ENCODE measurements around the gene PPP1R12B. TPM values are rescaled to one million over a fixed set of nuclear protein-coding genes. Genes with fewer than 3 reads are reported as not detected.
"Not testable (repeated sequence)": the region's sequence is repeated elsewhere in the genome, so short reads cannot be mapped to it uniquely, and the experiment has no call there.

The PPP1R12B gene
- total RNA-seq, 1 experiment from 2014 or later = 13.1 TPM

GRCh38 chr1:202422709-202423108, 74.2 kb downstream of the PPP1R12B start:
- POLR2A ChIA-PET; H3K36me3 ChIP-seq (ENCODE audit: control insufficient read depth, insufficient read depth, low read length); H3K9me3 ChIP-seq (ENCODE audit: control insufficient read depth, insufficient read depth, low read depth, low read length): not testable (repeated sequence)

GRCh38 chr1:202424260-202424659, 75.8 kb downstream of the PPP1R12B start:
- not testable (repeated sequence) for H3K27me3 ChIP-seq (ENCODE audit: control insufficient read depth, insufficient read depth, low read length)
- POLR2A ChIA-PET = interaction anchor here (0.6 kb wide), 1 partner anchor 403 kb away, joined by 4 read pairs; no protein-coding TSS in a partner anchor

More at GRCh38 chr1:202422709-202423108, 74.2 kb downstream of the PPP1R12B start:
- H3K27me3 ChIP-seq (ENCODE audit: control insufficient read depth, insufficient read depth, low read length); DNase-seq (ENCODE audit: low read depth, low spot score); in situ Hi-C loops (cut with HindIII; ENCODE audit: low pct_unique_long_range_greater_than_20kb, low sequenced_read_pairs); BruUV-seq (replicated peaks); intact Hi-C loops (cut with micrococcal nuclease; ENCODE audit: unreplicated experiment); CTCF ChIA-PET; ATAC-seq; H3K27ac ChIP-seq (ENCODE audit: low read length); H3K4me1 ChIP-seq (ENCODE audit: control insufficient read depth, insufficient read depth, low read length); H3K4me3 ChIP-seq (ENCODE audit: low read depth in 2 of 2, low read length in 2 of 2): not testable (repeated sequence)

GRCh38 chr1:202430111-202430510, 81.6 kb downstream of the PPP1R12B start:
- H3K4me1 ChIP-seq (ENCODE audit: control insufficient read depth, insufficient read depth, low read length); in situ Hi-C loops (cut with HindIII; ENCODE audit: low pct_unique_long_range_greater_than_20kb, low sequenced_read_pairs); CTCF ChIA-PET; intact Hi-C loops (cut with micrococcal nuclease; ENCODE audit: unreplicated experiment); H3K4me3 ChIP-seq (ENCODE audit: low read depth in 2 of 2, low read length in 2 of 2); H3K9me3 ChIP-seq (ENCODE audit: control insufficient read depth, insufficient read depth, low read depth, low read length); ATAC-seq; DNase-seq (ENCODE audit: low read depth, low spot score); BruUV-seq (replicated peaks); H3K27ac ChIP-seq (ENCODE audit: low read length); POLR2A ChIA-PET; H3K36me3 ChIP-seq (ENCODE audit: control insufficient read depth, insufficient read depth, low read length); H3K27me3 ChIP-seq (ENCODE audit: control insufficient read depth, insufficient read depth, low read length): not testable (repeated sequence)

More at GRCh38 chr1:202424260-202424659, 75.8 kb downstream of the PPP1R12B start:
- in situ Hi-C loops (cut with HindIII; ENCODE audit: low pct_unique_long_range_greater_than_20kb, low sequenced_read_pairs); H3K4me3 ChIP-seq (ENCODE audit: low read depth in 2 of 2, low read length in 2 of 2); DNase-seq (ENCODE audit: low read depth, low spot score); H3K27ac ChIP-seq (ENCODE audit: low read length); intact Hi-C loops (cut with micrococcal nuclease; ENCODE audit: unreplicated experiment); ATAC-seq; BruUV-seq (replicated peaks); H3K9me3 ChIP-seq (ENCODE audit: control insufficient read depth, insufficient read depth, low read depth, low read length); H3K4me1 ChIP-seq (ENCODE audit: control insufficient read depth, insufficient read depth, low read length); H3K36me3 ChIP-seq (ENCODE audit: control insufficient read depth, insufficient read depth, low read length): not testable (repeated sequence)
- CTCF ChIA-PET = interaction anchor here (0.7 kb wide), 1 partner anchor 178 kb away, joined by 3 read pairs; no protein-coding TSS in a partner anchor

- BruUV-seq (replicated peaks); H3K36me3 ChIP-seq (ENCODE audit: control insufficient read depth, insufficient read depth, low read length); CTCF ChIA-PET: not testable (repeated sequence)
Observed at GRCh38 chr1:202432338-202432737, 83.8 kb downstream of the PPP1R12B start.

GRCh38 chr1:202433155-202434043, 84.9 kb downstream of the PPP1R12B start:
- intact Hi-C loops (cut with micrococcal nuclease; ENCODE audit: unreplicated experiment) = no loop called here
- ATAC-seq (no peak), DNase-seq (ENCODE audit: low read depth, low spot score) (no peak)
- CTCF ChIA-PET = no interaction called here
- H3K4me1 ChIP-seq (ENCODE audit: control insufficient read depth, insufficient read depth, low read length) = no peaks in the 10 kb centered on the region
- H3K27me3 ChIP-seq (ENCODE audit: control insufficient read depth, insufficient read depth, low read length) = no peaks in the 10 kb centered on the region
- POLR2A ChIA-PET = no interaction called here
- no peaks in the 10 kb centered on the region for H3K36me3 ChIP-seq (ENCODE audit: control insufficient read depth, insufficient read depth, low read length)
- no peak overlapping the region for H3K27ac ChIP-seq (ENCODE audit: low read length)
- TF ChIP-seq SIN3A (IDR thresholded peaks at IDR 0.05; ENCODE audit: borderline replicate concordance, insufficient read depth, low read depth, low read length) = no peak
- no peak for TF ChIP-seq CTCF (IDR thresholded peaks at IDR 0.05)
- TF ChIP-seq POLR2AphosphoS5 (IDR thresholded peaks at IDR 0.05; ENCODE audit: low read depth, low read length) = no peak
- no peak for TF ChIP-seq REST (IDR thresholded peaks at IDR 0.05; ENCODE audit: insufficient read depth in 1 of 2, low read depth in 2 of 2, low read length in 1 of 2)
- TF ChIP-seq TCF7L2 (IDR thresholded peaks at IDR 0.05; ENCODE audit: low read depth, low read length) = no peak
- in situ Hi-C loops (cut with HindIII; ENCODE audit: low pct_unique_long_range_greater_than_20kb, low sequenced_read_pairs) = no loop called here
- no peaks in the 10 kb centered on the region for H3K9me3 ChIP-seq (ENCODE audit: control insufficient read depth, insufficient read depth, low read depth, low read length)
- no peak overlapping the region for H3K4me3 ChIP-seq (ENCODE audit: low read depth in 2 of 2, low read length in 2 of 2)
- BruUV-seq (replicated peaks) = no TSS peak

More at GRCh38 chr1:202432338-202432737, 83.8 kb downstream of the PPP1R12B start:
- H3K27me3 ChIP-seq (ENCODE audit: control insufficient read depth, insufficient read depth, low read length); H3K27ac ChIP-seq (ENCODE audit: low read length); H3K9me3 ChIP-seq (ENCODE audit: control insufficient read depth, insufficient read depth, low read depth, low read length); DNase-seq (ENCODE audit: low read depth, low spot score); in situ Hi-C loops (cut with HindIII; ENCODE audit: low pct_unique_long_range_greater_than_20kb, low sequenced_read_pairs); H3K4me1 ChIP-seq (ENCODE audit: control insufficient read depth, insufficient read depth, low read length); intact Hi-C loops (cut with micrococcal nuclease; ENCODE audit: unreplicated experiment); POLR2A ChIA-PET; H3K4me3 ChIP-seq (ENCODE audit: low read depth in 2 of 2, low read length in 2 of 2); ATAC-seq: not testable (repeated sequence)

Measured in Panc1 (cell line).